CD4-positive, CD25-positive, alpha-beta regulatory T cell (primary cell): ENCODE results near the gene IL1R1. TPM values are rescaled to one million over a fixed set of nuclear protein-coding genes. Genes with fewer than 3 reads are reported as not detected.
"Not testable (repeated sequence)": the region's sequence is repeated elsewhere in the genome, so short reads cannot be mapped to it uniquely, and the experiment has no call there.

ENCODE experiments used
- ATAC-seq, 2 donors: fragments of 150-1000 bp; cut with Tn5 transposase; one replicate each; pipeline ENCODE4 v1.10.0; 2021; ENCODE audit warnings: low read depth in 2 of 2, moderate number of reproducible peaks in 2 of 2, moderate library complexity in 1 of 2
- DNase-seq, 3 donors: peaks; one replicate each; pipeline versions ENCODE4 v3.0.0 to v3.0.0-alpha.2; 2012 to 2022; ENCODE audit warnings: mixed read lengths in 1 of 3
- H3K27ac ChIP-seq: one replicate; pipeline ENCODE4 v1.7.0; 2013; ENCODE audit warnings: mild to moderate bottlenecking, low read length; ENCODE audit not compliant: insufficient read depth, poor library complexity, severe bottlenecking
- H3K27me3 ChIP-seq: one replicate; pipeline ENCODE4 v1.7.0; 2013; ENCODE audit warnings: low read length; ENCODE audit not compliant: control insufficient read depth, insufficient read depth
- H3K36me3 ChIP-seq: one replicate; pipeline ENCODE4 v1.7.0; 2013; ENCODE audit warnings: mild to moderate bottlenecking, low read length, moderate library complexity; ENCODE audit not compliant: control insufficient read depth, insufficient read depth
- H3K4me1 ChIP-seq: 2 replicates; pipeline ENCODE4 v1.7.0; 2013; ENCODE audit warnings: mild to moderate bottlenecking, low read length; ENCODE audit not compliant: insufficient read depth, control insufficient read depth, poor library complexity, severe bottlenecking
- H3K4me3 ChIP-seq: one replicate; pipeline ENCODE4 v1.7.0; 2013; ENCODE audit warnings: low read depth, mild to moderate bottlenecking, low read length, moderate library complexity
- H3K9me3 ChIP-seq, 2 experiments: 1 replicate in 1 of 2; 2 replicates in 1 of 2; pipeline ENCODE4 v1.7.0; 2013; ENCODE audit warnings: low read length in 2 of 2, mild to moderate bottlenecking in 1 of 2, moderate library complexity in 1 of 2; ENCODE audit not compliant: control insufficient read depth in 2 of 2
- H3K27ac Mint-ChIP-seq, 3 donors: one replicate each; pipeline ENCODE4 v1.8.0; 2020 to 2022; ENCODE audit warnings: mild to moderate bottlenecking in 3 of 3, mixed read lengths in 3 of 3, moderate library complexity in 2 of 3
- H3K27me3 Mint-ChIP-seq: one replicate; pipeline ENCODE4 v1.8.0; 2022; ENCODE audit warnings: mild to moderate bottlenecking, mixed read lengths
- H3K36me3 Mint-ChIP-seq: one replicate; pipeline ENCODE4 v1.8.0; 2020; ENCODE audit warnings: mixed read lengths
- H3K4me1 Mint-ChIP-seq, 4 donors: one replicate each; pipeline ENCODE4 v1.8.0; 2020 to 2022; ENCODE audit warnings: mixed read lengths in 4 of 4, mild to moderate bottlenecking in 1 of 4
- H3K4me3 Mint-ChIP-seq, 4 donors: one replicate each; pipeline ENCODE4 v1.8.0; 2020 to 2022; ENCODE audit warnings: mild to moderate bottlenecking in 4 of 4, mixed read lengths in 4 of 4, moderate library complexity in 3 of 4
- H3K9me3 Mint-ChIP-seq, 7 donors: one replicate each; pipeline ENCODE4 v1.8.0; 2020 to 2022; ENCODE audit warnings: mixed read lengths in 7 of 7, mild to moderate bottlenecking in 3 of 7, moderate library complexity in 2 of 7
- polyA plus RNA-seq, 4 donors: library from polyadenylated mRNA; unstranded; fragments of 300-500 nt; fragmentation: Illumina TruSeq; gene quantifications; one replicate each; pipeline ENCODE4 v1.2.3, GENCODE V29; 2021
- total RNA-seq: library from RNA; stranded (reverse); gene quantifications from one replicate; pipeline ENCODE4 v1.2.3, GENCODE V29; 2022

Gene IL1R1
- total and polyA plus RNA-seq, 5 donors from 2014 or later: 2.0 to 11.7 (median 3.8) TPM

DNA sequence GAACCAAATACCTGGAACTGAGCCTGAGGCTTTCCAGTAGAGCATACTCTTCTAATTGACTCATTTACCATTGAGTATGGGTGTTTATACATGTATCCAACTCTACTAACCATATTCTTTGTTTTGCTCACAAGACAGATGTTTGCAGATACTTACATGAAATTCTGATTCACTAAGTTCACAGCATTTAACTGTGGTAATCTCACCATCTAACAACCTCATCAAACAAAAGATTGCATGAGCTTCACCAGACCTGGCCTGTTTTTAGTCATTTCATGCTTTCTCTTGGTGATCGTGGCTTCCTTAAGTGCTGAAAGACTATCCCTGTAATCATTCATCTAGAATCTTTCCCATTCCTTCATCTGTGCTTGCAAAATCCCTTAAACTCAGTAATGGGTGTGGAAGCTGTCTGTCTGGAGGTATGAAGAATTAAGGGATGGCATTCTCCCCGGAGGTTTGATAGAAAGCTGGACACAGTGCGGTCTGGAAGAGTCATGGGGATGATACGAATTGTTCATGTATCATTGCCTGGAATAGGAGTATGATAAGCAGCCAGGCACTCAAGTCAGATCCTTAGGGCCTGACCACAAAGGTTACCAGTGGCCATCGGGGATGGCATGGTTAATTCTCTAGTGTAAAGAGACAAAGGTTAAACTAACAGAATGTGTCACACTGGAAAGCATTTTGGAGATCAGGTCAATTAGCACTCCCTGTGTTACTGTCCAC, 42.0 kb upstream of the IL1R1 start:
- Mint-ChIP-seq H3K4me1 (peaks cover 4 to 33% (median 15%) of the 10 kb centered on the region in 4 donors), H3K27ac (no peak overlapping the region), H3K9me3 (peaks cover 0 to 3% (median 0%) of the 10 kb centered on the region in 7 donors), H3K36me3 (no peaks in the 10 kb centered on the region), H3K27me3 (peaks cover 8% of the 10 kb centered on the region), H3K4me3 (no peak overlapping the region)
- H3K4me1 ChIP-seq: no peaks in the 10 kb centered on the region
- H3K9me3 ChIP-seq: no peaks in the 10 kb centered on the region
- H3K4me3 ChIP-seq: no peak overlapping the region
- H3K36me3 ChIP-seq: no peaks in the 10 kb centered on the region
- DNase-seq (peak in 1 of 3 donors; percentile 78), ATAC-seq (peak in 1 of 2 donors; percentile 52)
- H3K27me3 ChIP-seq: no peaks in the 10 kb centered on the region
- no peak overlapping the region for H3K27ac ChIP-seq

DNA sequence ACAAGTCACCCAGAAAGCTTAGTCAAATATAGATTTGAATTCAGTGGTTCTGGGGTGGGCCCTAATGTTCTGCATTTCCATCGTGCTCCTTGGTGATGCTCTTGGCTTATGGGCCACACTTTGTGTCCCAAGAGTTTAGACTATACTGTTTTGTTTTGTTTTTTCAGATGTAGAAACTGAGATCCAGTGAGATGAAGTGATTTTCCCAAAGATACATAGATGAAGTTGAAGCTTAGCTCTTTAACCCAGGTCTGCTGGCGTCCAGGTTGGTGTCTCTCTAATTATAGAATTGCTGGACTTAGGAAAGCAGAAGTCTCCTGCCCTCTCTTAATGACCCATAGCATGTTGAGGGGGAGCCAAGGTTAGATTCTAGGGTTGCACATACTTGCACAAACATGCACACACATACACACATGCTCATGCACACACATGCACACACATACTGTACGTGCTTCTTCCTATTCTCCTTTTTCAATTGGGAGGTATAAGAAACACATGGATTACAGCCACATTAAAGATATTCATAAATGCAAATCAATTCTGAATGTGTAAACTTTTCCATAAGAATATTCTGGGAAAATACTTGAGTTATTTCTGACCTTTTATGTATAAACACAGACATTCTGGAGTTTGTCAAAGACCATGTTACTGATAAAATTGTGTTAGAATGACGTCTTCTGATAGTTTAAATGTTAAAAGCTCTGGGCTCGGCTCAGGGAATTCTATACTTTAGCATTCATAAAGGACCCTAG, 41.3 kb upstream of the IL1R1 start:
- H3K27ac ChIP-seq: no peak overlapping the region
- H3K4me1 ChIP-seq: no peaks in the 10 kb centered on the region
- H3K36me3 ChIP-seq: no peaks in the 10 kb centered on the region
- no peaks in the 10 kb centered on the region for H3K27me3 ChIP-seq
- H3K9me3 ChIP-seq: no peaks in the 10 kb centered on the region
- peak overlapping the region in 1 of 4 donors; percentile 29 for H3K4me3 Mint-ChIP-seq
- ATAC-seq (no peak), DNase-seq (no peak)
- H3K4me1 Mint-ChIP-seq: peaks cover 4 to 40% (median 21%) of the 10 kb centered on the region in 4 donors
- H3K9me3 Mint-ChIP-seq: peaks cover 0 to 3% (median 0%) of the 10 kb centered on the region in 7 donors
- H3K27me3 Mint-ChIP-seq: peaks cover 8% of the 10 kb centered on the region
- no peak overlapping the region for H3K4me3 ChIP-seq
- H3K27ac Mint-ChIP-seq: no peak overlapping the region
- no peaks in the 10 kb centered on the region for H3K36me3 Mint-ChIP-seq

DNA sequence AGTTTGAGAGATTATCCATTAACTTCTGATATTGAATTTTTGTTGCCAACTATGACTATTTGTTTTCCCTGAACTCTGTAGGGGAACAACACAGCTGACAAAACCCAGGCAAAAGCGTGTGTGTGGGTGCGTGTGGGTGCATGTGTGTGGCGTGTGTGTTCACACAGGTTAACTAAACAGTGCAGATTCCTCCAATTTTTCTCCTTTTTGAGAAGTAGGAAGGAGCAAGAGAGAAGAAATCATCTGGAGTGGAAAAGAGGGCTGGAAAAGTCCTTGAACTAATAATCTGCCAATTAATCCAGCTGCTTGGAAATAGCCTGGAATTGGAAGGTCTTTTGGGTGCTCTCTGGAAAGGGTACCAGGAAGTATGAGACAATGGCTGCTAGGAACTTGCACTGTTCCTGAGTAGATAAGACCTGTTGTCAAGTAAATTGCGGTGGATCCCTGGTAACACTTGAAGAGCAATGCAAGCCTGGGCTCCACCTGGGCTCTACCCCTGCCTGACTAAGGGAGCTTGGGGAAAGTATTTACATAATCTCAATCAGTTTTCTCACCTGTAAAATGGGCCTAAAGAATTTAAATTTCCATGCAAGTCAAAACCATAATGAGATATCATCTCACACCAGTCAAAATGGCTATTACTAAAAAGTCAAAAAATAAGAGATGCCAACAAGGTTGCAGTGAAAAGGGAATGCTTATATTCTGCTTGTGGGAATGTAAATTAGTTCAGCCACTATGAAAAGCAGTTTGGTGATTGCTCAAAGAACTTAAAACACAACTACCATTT, 40.5 kb upstream of the IL1R1 start:
- no peak overlapping the region for H3K27ac ChIP-seq
- ATAC-seq (no peak), DNase-seq (no peak)
- Mint-ChIP-seq H3K4me1 (peaks cover 4 to 43% (median 21%) of the 10 kb centered on the region in 4 donors), H3K9me3 (peaks cover 0 to 3% (median 0%) of the 10 kb centered on the region in 7 donors), H3K4me3 (peak overlapping the region in 1 of 4 donors; percentile 29), H3K27ac (no peak overlapping the region), H3K27me3 (peaks cover 8% of the 10 kb centered on the region), H3K36me3 (no peaks in the 10 kb centered on the region)
- H3K9me3 ChIP-seq: no peaks in the 10 kb centered on the region
- no peaks in the 10 kb centered on the region for H3K36me3 ChIP-seq
- H3K4me1 ChIP-seq: no peaks in the 10 kb centered on the region
- no peaks in the 10 kb centered on the region for H3K27me3 ChIP-seq
- H3K4me3 ChIP-seq: no peak overlapping the region

DNA sequence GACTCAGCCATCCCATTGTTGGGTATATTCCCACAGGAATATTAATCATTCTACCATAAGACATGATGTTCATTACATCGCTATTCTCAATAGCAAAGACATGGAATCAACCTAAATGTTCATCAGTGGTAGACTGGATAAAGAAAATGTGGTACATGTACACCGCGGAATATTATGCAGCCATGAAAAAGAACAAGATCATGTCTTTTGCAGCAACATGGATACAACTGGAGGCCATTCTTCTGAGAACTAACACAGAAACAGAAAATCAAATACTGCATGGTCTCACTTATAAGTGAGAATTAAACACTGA, 40.0 kb upstream of the IL1R1 start:
- not testable (repeated sequence) for DNase-seq, H3K27ac ChIP-seq, H3K4me1 ChIP-seq, ATAC-seq, H3K27me3 ChIP-seq, H3K9me3 ChIP-seq, H3K9me3 Mint-ChIP-seq, H3K36me3 ChIP-seq, H3K27ac Mint-ChIP-seq, H3K36me3 Mint-ChIP-seq, H3K4me3 ChIP-seq, H3K27me3 Mint-ChIP-seq
- H3K4me1 Mint-ChIP-seq: peaks cover 5 to 44% (median 21%) of the 10 kb centered on the region in 4 donors
- H3K4me3 Mint-ChIP-seq: peak overlapping the region in 1 of 4 donors; percentile 11

GRCh38 chr2:102103284-102103683, 39.3 kb upstream of the IL1R1 start:
- Mint-ChIP-seq H3K27ac (peak overlapping the region in 2 of 3 donors; percentile 10 to 32), H3K4me1 (peaks cover 9 to 49% (median 23%) of the 10 kb centered on the region in 4 donors), H3K36me3 (no peaks in the 10 kb centered on the region), H3K27me3 (peaks cover 8% of the 10 kb centered on the region), H3K9me3 (peaks cover 0 to 3% (median 0%) of the 10 kb centered on the region in 7 donors), H3K4me3 (peak overlapping the region in 2 of 4 donors; percentile 37 to 53)
- DNase-seq: no peak
- H3K4me3 ChIP-seq: no peak overlapping the region
- ATAC-seq: no peak
- no peaks in the 10 kb centered on the region for H3K9me3 ChIP-seq
- H3K36me3 ChIP-seq: no peaks in the 10 kb centered on the region
- H3K27ac ChIP-seq: no peak overlapping the region
- no peaks in the 10 kb centered on the region for H3K27me3 ChIP-seq
- no peaks in the 10 kb centered on the region for H3K4me1 ChIP-seq

DNA sequence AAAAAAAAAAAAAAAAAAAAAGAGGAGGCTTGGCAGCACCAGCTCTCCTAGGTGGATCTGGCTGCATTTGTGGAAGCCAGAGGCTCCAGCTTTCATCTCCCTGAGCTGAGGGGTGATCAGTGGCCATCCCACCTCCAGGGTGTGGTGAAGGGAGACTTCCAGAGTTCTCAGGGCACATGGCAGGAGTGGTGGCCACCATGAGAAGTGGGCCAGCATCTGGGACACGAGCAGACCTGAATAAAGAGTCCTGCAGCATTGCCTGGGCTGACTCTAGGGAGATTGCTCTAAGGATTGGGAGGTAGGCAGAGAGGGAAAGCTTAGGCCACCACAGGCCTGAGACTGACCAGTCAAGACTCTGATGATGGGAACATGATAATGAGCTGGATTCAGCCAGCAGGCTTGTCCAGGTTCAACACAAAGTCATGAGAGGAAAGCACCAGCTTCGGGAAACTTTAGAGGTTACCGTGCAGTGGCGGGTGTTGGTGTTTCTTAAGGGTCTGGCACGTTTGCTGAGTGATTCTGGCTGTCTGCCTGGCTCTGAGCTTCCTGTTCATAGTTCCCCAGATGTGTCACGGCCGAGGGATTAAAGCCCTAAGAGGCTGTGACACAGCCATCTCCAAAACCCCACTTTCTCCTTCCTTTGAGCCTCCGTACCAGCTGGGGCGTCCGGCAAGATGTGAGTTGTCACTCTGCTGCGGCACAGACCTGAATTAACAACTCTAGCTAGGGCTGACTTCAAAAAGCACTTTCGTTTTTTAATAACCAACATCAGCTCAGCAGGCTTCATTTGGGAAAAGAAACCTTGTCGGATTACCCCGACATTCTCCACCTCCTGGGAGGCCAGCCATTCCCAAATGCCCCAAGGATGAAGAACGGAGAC, 38.3 kb upstream of the IL1R1 start:
- Histone ChIP-seq H3K9me3 (no peaks in the 10 kb centered on the region), H3K27me3 (no peaks in the 10 kb centered on the region), H3K4me3 (peak overlapping the region; percentile 85), H3K36me3 (no peaks in the 10 kb centered on the region), H3K27ac (peak overlapping the region; percentile 24), H3K4me1 (no peaks in the 10 kb centered on the region)
- H3K27ac Mint-ChIP-seq: peak overlapping the region; percentile 67 to 76 (median 72)
- no peaks in the 10 kb centered on the region for H3K36me3 Mint-ChIP-seq
- peaks cover 9 to 41% (median 24%) of the 10 kb centered on the region in 4 donors for H3K4me1 Mint-ChIP-seq
- peaks cover 0 to 3% (median 0%) of the 10 kb centered on the region in 7 donors for H3K9me3 Mint-ChIP-seq
- ATAC-seq (peak; percentile 64 to 72), DNase-seq (peak in 2 of 3 donors; percentile 29 to 89)
- H3K27me3 Mint-ChIP-seq: peaks cover 8% of the 10 kb centered on the region
- peak overlapping the region; percentile 84 to 92 (median 84) for H3K4me3 Mint-ChIP-seq

DNA sequence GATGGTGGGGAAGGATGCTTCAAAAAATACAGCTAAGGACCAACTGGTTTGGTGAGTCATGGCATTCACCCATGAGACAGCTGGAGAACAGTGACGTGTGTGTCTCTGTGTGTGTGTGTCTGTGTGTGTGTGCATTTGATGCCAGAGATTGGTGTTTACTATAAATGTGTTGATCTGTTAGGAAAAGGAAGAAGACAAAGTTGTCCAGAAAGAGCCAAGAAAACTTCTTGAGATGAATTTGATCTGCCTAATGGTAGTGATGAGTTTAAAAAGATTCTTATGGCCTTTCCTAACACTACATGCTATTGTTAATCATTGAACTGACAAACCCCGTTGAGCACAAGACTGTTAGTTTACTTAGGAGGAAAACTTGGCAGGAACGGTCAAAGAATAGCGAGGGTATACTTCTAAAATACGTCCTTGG, 36.4 kb upstream of the IL1R1 start:
- DNase-seq (peak in 1 of 3 donors; percentile 54), ATAC-seq (no peak)
- peaks cover 3% of the 10 kb centered on the region for H3K4me1 ChIP-seq
- no peaks in the 10 kb centered on the region for H3K36me3 ChIP-seq
- H3K27ac ChIP-seq: peak overlapping the region; percentile 34
- Mint-ChIP-seq H3K27me3 (peaks cover 8% of the 10 kb centered on the region), H3K9me3 (peaks cover 0 to 3% (median 0%) of the 10 kb centered on the region in 7 donors), H3K4me1 (peaks cover 9 to 35% (median 23%) of the 10 kb centered on the region in 4 donors), H3K27ac (peak overlapping the region in 1 of 3 donors; percentile 48), H3K36me3 (no peaks in the 10 kb centered on the region), H3K4me3 (peak overlapping the region; percentile 47 to 84 (median 74))
- no peaks in the 10 kb centered on the region for H3K27me3 ChIP-seq
- H3K9me3 ChIP-seq: no peaks in the 10 kb centered on the region
- peak overlapping the region; percentile 71 for H3K4me3 ChIP-seq
